Choroid plexus epithelial cell (primary cell): ENCODE measurements around the gene CHAF1A.

Source experiments
- DNase-seq: peaks from one replicate; pipeline ENCODE4 v3.0.0-alpha.2; 2010; ENCODE audit warnings: low read depth
- H3K4me3 ChIP-seq: 2 replicates; pipeline ENCODE4 v1.5.1; 2011; ENCODE audit warnings: low read depth, mild to moderate bottlenecking, control low read depth, low read length, moderate library complexity
- TF ChIP-seq, protein P1 (sequence below): conservative IDR thresholded peaks from 2 replicates; pipeline ENCODE4 v1.5.1; 2011; ENCODE audit warnings: low read depth, mild to moderate bottlenecking, control low read depth, inconsistent platforms, low read length, moderate library complexity

Gene CHAF1A

GRCh38 chr19:4428326-4428975 is 26.0 kb downstream of the CHAF1A start:
- DNase-seq: no peak
- TF ChIP-seq, protein P1, sequence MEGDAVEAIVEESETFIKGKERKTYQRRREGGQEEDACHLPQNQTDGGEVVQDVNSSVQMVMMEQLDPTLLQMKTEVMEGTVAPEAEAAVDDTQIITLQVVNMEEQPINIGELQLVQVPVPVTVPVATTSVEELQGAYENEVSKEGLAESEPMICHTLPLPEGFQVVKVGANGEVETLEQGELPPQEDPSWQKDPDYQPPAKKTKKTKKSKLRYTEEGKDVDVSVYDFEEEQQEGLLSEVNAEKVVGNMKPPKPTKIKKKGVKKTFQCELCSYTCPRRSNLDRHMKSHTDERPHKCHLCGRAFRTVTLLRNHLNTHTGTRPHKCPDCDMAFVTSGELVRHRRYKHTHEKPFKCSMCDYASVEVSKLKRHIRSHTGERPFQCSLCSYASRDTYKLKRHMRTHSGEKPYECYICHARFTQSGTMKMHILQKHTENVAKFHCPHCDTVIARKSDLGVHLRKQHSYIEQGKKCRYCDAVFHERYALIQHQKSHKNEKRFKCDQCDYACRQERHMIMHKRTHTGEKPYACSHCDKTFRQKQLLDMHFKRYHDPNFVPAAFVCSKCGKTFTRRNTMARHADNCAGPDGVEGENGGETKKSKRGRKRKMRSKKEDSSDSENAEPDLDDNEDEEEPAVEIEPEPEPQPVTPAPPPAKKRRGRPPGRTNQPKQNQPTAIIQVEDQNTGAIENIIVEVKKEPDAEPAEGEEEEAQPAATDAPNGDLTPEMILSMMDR: no peak

GRCh38 chr19:4429256-4429655 is 26.8 kb downstream of the CHAF1A start:
- DNase-seq: no peak
- TF ChIP-seq, protein P1: no peak
- H3K4me3 ChIP-seq: no peak overlapping the region

More at GRCh38 chr19:4428326-4428975, 26.0 kb downstream of the CHAF1A start:
- H3K4me3 ChIP-seq: no peak overlapping the region

- H3K4me3 ChIP-seq: no peak overlapping the region
- TF ChIP-seq, protein P1: no peak
- DNase-seq: peak; percentile 23
Observed at GRCh38 chr19:4429771-4430171, 27.3 kb downstream of the CHAF1A start.

DNA sequence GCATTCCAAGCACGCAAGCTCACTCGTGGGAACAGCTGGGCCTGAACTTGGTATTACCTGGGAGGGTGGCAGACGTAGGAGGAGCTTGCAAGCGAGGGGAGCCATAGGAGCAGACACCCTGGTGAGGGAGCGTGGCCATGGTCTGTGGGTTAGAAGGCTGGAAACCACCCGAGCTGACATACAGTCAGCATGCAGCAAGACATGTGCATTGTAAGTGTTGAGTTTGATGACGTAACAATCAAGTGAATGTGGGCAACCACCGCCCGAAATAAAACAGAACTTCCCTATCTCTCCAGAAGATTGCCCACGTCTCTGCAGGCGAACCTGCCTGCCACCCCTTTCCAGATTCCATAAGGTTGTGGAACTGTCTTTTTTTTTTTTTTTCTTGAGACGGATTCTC is 28.3 kb downstream of the CHAF1A start:
- TF ChIP-seq, protein P1: no peak
- no peak for DNase-seq
- H3K4me3 ChIP-seq: no peak overlapping the region

DNA sequence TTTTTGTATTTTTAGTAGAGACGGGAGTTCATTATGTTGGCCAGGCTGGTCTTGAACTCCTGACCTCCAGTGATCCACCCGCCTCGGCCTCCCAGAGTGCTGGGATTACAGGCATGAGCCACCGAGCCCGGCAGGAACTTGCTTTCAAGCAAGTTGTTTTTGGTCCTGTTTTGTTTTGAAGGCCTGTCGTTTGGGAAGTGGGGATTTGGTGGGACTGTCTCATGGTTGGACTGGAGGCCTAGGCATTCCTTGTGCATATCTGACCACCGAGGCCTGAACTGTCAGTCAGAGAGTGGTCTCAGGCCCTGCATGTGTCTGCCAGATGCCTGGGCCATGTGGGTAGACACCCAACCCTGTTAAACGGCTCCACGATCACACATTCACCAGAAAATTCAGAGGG is 28.9 kb downstream of the CHAF1A start:
- TF ChIP-seq, protein P1: no peak
- DNase-seq: no peak

GRCh38 chr19:4431808-4432674 is 29.6 kb downstream of the CHAF1A start:
- H3K4me3 ChIP-seq: no peak overlapping the region
- no peak for DNase-seq
- TF ChIP-seq, protein P1: no peak

More for the DNA sequence above, 28.9 kb downstream of the CHAF1A start:
- no peak overlapping the region for H3K4me3 ChIP-seq
